Liver (tissue), 9 donors: ENCODE data around the gene PYGM. TPM values are rescaled to one million over a fixed set of nuclear protein-coding genes. Genes with fewer than 3 reads are reported as not detected.

Experiments used
- DNase-seq: peaks from one replicate; pipeline ENCODE4 v3.0.0-alpha.2; 2017; ENCODE audit warnings: low spot score
- H3K27ac ChIP-seq, 2 donors: one replicate each; pipeline ENCODE4 v1.7.0; 2013; ENCODE audit warnings: inconsistent platforms in 2 of 2, low read length in 2 of 2, control low read depth in 1 of 2, low read depth in 1 of 2, mild to moderate bottlenecking in 1 of 2
- H3K27me3 ChIP-seq, 4 donors: one replicate each; pipeline versions ENCODE4 v1.6.1 to v1.7.0; 2013; ENCODE audit warnings: low read length in 3 of 4, inconsistent platforms in 1 of 4, mild to moderate bottlenecking in 1 of 4, moderate library complexity in 1 of 4; ENCODE audit not compliant: control insufficient read depth in 4 of 4, insufficient read depth in 4 of 4
- H3K36me3 ChIP-seq, 4 donors: one replicate each; pipeline versions ENCODE4 v1.6.1 to v1.7.0; 2013; ENCODE audit warnings: low read length in 3 of 4, mild to moderate bottlenecking in 3 of 4, low read depth in 1 of 4, moderate library complexity in 1 of 4; ENCODE audit not compliant: control insufficient read depth in 4 of 4, insufficient read depth in 3 of 4
- H3K4me1 ChIP-seq, 4 donors: one replicate each; pipeline versions ENCODE4 v1.6.1 to v1.7.0; 2013; ENCODE audit warnings: low read length in 3 of 4, mild to moderate bottlenecking in 3 of 4, moderate library complexity in 1 of 4; ENCODE audit not compliant: control insufficient read depth in 4 of 4, insufficient read depth in 4 of 4
- H3K4me3 ChIP-seq, 3 donors: one replicate each; pipeline versions ENCODE4 v1.6.1 to v1.7.0; 2013; ENCODE audit warnings: low read length in 3 of 3, control low read depth in 1 of 3, low read depth in 1 of 3, mild to moderate bottlenecking in 1 of 3
- H3K9ac ChIP-seq, 2 donors: one replicate each; pipeline ENCODE4 v1.7.0; 2013; ENCODE audit warnings: low read length in 2 of 2, mild to moderate bottlenecking in 2 of 2, moderate library complexity in 2 of 2, control low read depth in 1 of 2, low read depth in 1 of 2
- H3K9me3 ChIP-seq, 4 donors: one replicate each; pipeline versions ENCODE4 v1.6.1 to v1.7.0; 2013; ENCODE audit warnings: low read length in 3 of 4; ENCODE audit not compliant: control insufficient read depth in 4 of 4
- EGR1 ChIP-seq, 2 donors: IDR thresholded peaks; 2 replicates each; pipeline ENCODE4 v1.6.1; 2016 to 2018; ENCODE audit warnings: antibody characterized with exemption in 2 of 2, low read depth in 2 of 2
- FOXA1 ChIP-seq: IDR thresholded peaks from 2 replicates; pipeline ENCODE4 v1.6.1; 2016; ENCODE audit warnings: antibody characterized with exemption
- FOXA2 ChIP-seq: IDR thresholded peaks from 2 replicates; pipeline ENCODE4 v1.6.1; 2016; ENCODE audit warnings: antibody characterized with exemption
- GABPA ChIP-seq, 2 donors: IDR thresholded peaks in 1 of 2; conservative IDR thresholded peaks in 1 of 2; 2 replicates each; pipeline ENCODE4 v1.6.1; 2016; ENCODE audit warnings: antibody characterized with exemption in 2 of 2, mild to moderate bottlenecking in 1 of 2, moderate library complexity in 1 of 2
- HNF4A ChIP-seq, 2 donors: conservative IDR thresholded peaks; 2 replicates each; pipeline ENCODE4 v1.6.1; 2016; ENCODE audit warnings: antibody characterized with exemption in 2 of 2, mild to moderate bottlenecking in 2 of 2
- HNF4G ChIP-seq: IDR thresholded peaks from 2 replicates; pipeline ENCODE4 v1.6.1; 2016; ENCODE audit warnings: antibody characterized with exemption
- NR2F2 ChIP-seq: IDR thresholded peaks from 2 replicates; pipeline ENCODE4 v1.6.1; 2016; ENCODE audit warnings: antibody characterized with exemption
- RAD21 ChIP-seq, 2 donors: IDR thresholded peaks; 2 replicates each; pipeline ENCODE4 v1.6.1; 2016; ENCODE audit warnings: antibody characterized with exemption in 2 of 2, mild to moderate bottlenecking in 2 of 2
- RXRA ChIP-seq, 2 donors: IDR thresholded peaks; 2 replicates each; pipeline ENCODE4 v1.6.1; 2017 to 2018; ENCODE audit warnings: antibody characterized with exemption in 2 of 2, mild to moderate bottlenecking in 1 of 2
- SP1 ChIP-seq: IDR thresholded peaks from 2 replicates; pipeline ENCODE4 v1.6.1; 2018; ENCODE audit warnings: antibody characterized with exemption, mild to moderate bottlenecking
- TAF1 ChIP-seq: conservative IDR thresholded peaks from 2 replicates; pipeline ENCODE4 v1.6.1; 2016; ENCODE audit warnings: antibody characterized with exemption, mild to moderate bottlenecking
- YY1 ChIP-seq: IDR thresholded peaks from 2 replicates; pipeline ENCODE4 v1.6.1; 2016; ENCODE audit warnings: antibody characterized with exemption, mild to moderate bottlenecking
- WGBS: extraction: QIAGEN DNeasy Blood & Tissue Kit; methylation state at CpG from one replicate; pipeline ENCODE4 v1.1.7; 2013; 5-methylcytosine and 5-hydroxymethylcytosine counted together
- polyA plus RNA-seq, 2 donors: library from polyadenylated mRNA; stranded (reverse) in 1 of 2; unstranded in 1 of 2; fragments of 200-250 nt in 1 of 2; fragments of >200 nt in 1 of 2; fragmentation: Nextera tagmentation in 1 of 2; extraction: Ambion mirVana in 1 of 2; gene quantifications; one replicate each; pipeline versions ENCODE4 v1.2.1 to v1.2.3, GENCODE V29; 2013 to 2015
- total RNA-seq, 2 donors: library from RNA; depleted of rRNA; stranded (reverse); fragments of >200 nt; gene quantifications; one replicate each; pipeline ENCODE4 v1.2.3, GENCODE V29; 2014
- TF ChIP-seq, protein P1 (sequence below): IDR thresholded peaks from 2 replicates; pipeline ENCODE4 v1.6.1; 2016; ENCODE audit warnings: antibody characterized with exemption, mild to moderate bottlenecking
- TF ChIP-seq, protein P2 (sequence below): IDR thresholded peaks from 2 replicates; pipeline ENCODE4 v1.6.1; 2016; ENCODE audit warnings: antibody characterized with exemption
- TF ChIP-seq, protein P3 (sequence below): fragments of 150-350 bp; IDR thresholded peaks from 2 replicates; pipeline ENCODE4 v1.5.1; 2017; ENCODE audit warnings: improper control_type of control experiment, low read depth, low read length; ENCODE audit not compliant: missing input control
- TF ChIP-seq, protein P4 (sequence below): IDR thresholded peaks from 2 replicates; pipeline ENCODE4 v1.6.1; 2016; ENCODE audit warnings: antibody characterized with exemption
- TF ChIP-seq, protein P5 (sequence below): IDR thresholded peaks from 2 replicates; pipeline ENCODE4 v1.6.1; 2016; ENCODE audit warnings: antibody characterized with exemption
- donor health status: healthy.
- donor health status: healthy.
- donor health status: healthy.
- donor health status: healthy.
- donor health status: healthy.

Gene PYGM
- total and polyA plus RNA-seq, 4 donors: 0.23 to 1.3 (median 0.29) TPM

DNA sequence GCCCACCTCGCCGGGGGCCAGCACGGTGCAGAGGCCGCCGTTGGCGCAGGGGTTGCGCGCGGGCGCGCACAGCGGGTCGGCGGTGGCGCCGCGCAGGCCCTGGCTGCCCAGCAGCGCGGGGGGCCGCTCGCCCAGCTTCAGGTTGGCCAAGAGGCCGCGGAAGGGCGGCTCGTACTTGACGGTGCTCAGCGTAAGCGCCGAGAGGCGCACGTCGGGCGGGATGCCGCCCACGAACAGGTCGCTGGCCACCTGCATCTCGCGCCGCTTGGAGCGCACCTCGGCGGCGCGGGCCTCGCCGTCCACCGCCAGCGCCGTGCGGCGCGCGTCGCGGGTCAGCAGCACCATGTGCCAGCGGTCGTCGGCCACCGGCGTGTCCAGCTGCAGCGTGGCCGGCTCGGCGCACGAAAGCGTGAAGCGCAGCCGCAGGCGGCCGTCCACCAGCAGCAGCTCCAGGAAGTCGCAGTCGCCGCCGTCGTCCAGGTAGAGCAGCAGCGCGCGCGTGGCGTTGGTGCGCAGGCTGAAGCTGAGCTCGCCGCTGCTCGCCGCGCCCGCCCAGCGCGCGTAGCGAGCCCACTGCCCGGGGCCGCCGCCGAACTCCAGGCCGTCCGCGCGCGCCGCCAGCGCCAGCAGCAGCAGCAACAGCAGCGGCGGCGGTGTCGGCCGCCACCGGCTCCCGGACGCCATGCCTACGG lies 46.6 kb downstream of the PYGM start (continued):
- TF ChIP-seq, protein P1, sequence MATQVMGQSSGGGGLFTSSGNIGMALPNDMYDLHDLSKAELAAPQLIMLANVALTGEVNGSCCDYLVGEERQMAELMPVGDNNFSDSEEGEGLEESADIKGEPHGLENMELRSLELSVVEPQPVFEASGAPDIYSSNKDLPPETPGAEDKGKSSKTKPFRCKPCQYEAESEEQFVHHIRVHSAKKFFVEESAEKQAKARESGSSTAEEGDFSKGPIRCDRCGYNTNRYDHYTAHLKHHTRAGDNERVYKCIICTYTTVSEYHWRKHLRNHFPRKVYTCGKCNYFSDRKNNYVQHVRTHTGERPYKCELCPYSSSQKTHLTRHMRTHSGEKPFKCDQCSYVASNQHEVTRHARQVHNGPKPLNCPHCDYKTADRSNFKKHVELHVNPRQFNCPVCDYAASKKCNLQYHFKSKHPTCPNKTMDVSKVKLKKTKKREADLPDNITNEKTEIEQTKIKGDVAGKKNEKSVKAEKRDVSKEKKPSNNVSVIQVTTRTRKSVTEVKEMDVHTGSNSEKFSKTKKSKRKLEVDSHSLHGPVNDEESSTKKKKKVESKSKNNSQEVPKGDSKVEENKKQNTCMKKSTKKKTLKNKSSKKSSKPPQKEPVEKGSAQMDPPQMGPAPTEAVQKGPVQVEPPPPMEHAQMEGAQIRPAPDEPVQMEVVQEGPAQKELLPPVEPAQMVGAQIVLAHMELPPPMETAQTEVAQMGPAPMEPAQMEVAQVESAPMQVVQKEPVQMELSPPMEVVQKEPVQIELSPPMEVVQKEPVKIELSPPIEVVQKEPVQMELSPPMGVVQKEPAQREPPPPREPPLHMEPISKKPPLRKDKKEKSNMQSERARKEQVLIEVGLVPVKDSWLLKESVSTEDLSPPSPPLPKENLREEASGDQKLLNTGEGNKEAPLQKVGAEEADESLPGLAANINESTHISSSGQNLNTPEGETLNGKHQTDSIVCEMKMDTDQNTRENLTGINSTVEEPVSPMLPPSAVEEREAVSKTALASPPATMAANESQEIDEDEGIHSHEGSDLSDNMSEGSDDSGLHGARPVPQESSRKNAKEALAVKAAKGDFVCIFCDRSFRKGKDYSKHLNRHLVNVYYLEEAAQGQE: no peak

DNA sequence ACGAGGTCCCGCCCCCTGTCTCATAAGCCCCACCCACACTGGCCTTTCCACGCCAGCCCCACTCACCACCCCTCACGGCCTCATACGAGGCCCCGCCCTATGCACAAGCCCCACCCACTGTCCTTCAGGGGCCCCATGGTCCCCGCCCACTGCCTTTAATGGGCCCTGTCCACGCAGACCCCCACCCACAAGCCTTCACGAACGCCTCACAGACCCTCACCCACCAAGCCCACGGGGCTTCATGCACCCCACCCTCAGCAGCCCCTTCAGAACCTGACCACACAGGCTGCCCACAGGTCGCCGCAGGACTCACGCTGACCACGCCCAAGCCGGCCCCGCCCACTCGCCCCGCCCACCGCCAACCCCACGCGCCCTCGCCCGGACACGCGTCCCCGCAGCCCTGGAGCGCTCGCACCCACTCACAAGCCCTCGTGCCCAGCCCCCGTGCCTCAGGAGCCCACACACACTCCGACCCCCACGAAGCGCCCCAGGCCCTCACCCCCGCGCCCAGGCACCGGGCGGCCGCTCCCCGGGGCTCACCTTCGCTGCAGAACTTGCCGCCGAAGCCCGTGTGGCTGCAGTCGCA lies 47.3 kb downstream of the PYGM start:
- no peak overlapping the region for H3K4me3 ChIP-seq
- WGBS: 12% methylated on average over 45 of the region's 45 CpGs

More for the DNA sequence above, 47.3 kb downstream of the PYGM start:
- no peak for DNase-seq
- no peaks in the 10 kb centered on the region for H3K9me3 ChIP-seq
- no peak overlapping the region for H3K9ac ChIP-seq
- no peak overlapping the region for H3K27ac ChIP-seq
- peaks cover 2 to 9% (median 5%) of the 10 kb centered on the region in 4 donors for H3K4me1 ChIP-seq
- H3K36me3 ChIP-seq: no peaks in the 10 kb centered on the region
- TF ChIP-seq, protein P2, sequence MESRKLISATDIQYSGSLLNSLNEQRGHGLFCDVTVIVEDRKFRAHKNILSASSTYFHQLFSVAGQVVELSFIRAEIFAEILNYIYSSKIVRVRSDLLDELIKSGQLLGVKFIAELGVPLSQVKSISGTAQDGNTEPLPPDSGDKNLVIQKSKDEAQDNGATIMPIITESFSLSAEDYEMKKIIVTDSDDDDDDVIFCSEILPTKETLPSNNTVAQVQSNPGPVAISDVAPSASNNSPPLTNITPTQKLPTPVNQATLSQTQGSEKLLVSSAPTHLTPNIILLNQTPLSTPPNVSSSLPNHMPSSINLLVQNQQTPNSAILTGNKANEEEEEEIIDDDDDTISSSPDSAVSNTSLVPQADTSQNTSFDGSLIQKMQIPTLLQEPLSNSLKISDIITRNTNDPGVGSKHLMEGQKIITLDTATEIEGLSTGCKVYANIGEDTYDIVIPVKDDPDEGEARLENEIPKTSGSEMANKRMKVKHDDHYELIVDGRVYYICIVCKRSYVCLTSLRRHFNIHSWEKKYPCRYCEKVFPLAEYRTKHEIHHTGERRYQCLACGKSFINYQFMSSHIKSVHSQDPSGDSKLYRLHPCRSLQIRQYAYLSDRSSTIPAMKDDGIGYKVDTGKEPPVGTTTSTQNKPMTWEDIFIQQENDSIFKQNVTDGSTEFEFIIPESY: no peak
- no peak for TF ChIP-seq NR2F2
- no peak for TF ChIP-seq GABPA (IDR thresholded peaks at IDR 0.05 in 1 of 2, conservative IDR thresholded peaks at IDR 0.05 in 1 of 2)
- no peak for TF ChIP-seq TAF1
- TF ChIP-seq, protein P1: no peak
- TF ChIP-seq HNF4G: no peak
- no peak for TF ChIP-seq RXRA (IDR thresholded peaks at IDR 0.05)
- no peak for TF ChIP-seq YY1
- TF ChIP-seq FOXA1: no peak
- TF ChIP-seq SP1: no peak
- TF ChIP-seq, protein P3, sequence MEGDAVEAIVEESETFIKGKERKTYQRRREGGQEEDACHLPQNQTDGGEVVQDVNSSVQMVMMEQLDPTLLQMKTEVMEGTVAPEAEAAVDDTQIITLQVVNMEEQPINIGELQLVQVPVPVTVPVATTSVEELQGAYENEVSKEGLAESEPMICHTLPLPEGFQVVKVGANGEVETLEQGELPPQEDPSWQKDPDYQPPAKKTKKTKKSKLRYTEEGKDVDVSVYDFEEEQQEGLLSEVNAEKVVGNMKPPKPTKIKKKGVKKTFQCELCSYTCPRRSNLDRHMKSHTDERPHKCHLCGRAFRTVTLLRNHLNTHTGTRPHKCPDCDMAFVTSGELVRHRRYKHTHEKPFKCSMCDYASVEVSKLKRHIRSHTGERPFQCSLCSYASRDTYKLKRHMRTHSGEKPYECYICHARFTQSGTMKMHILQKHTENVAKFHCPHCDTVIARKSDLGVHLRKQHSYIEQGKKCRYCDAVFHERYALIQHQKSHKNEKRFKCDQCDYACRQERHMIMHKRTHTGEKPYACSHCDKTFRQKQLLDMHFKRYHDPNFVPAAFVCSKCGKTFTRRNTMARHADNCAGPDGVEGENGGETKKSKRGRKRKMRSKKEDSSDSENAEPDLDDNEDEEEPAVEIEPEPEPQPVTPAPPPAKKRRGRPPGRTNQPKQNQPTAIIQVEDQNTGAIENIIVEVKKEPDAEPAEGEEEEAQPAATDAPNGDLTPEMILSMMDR: no peak
- no peak for TF ChIP-seq FOXA2
- TF ChIP-seq, protein P4, sequence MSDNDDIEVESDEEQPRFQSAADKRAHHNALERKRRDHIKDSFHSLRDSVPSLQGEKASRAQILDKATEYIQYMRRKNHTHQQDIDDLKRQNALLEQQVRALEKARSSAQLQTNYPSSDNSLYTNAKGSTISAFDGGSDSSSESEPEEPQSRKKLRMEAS: no peak
- no peak for TF ChIP-seq RAD21 (IDR thresholded peaks at IDR 0.05)
- no peak for TF ChIP-seq EGR1 (IDR thresholded peaks at IDR 0.05; ENCODE audit: low read depth in 2 of 2)
- TF ChIP-seq HNF4A (conservative IDR thresholded peaks at IDR 0.05): no peak
- TF ChIP-seq, protein P5, sequence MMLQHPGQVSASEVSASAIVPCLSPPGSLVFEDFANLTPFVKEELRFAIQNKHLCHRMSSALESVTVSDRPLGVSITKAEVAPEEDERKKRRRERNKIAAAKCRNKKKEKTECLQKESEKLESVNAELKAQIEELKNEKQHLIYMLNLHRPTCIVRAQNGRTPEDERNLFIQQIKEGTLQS: no peak
- H3K27me3 ChIP-seq: peaks cover 15 to 27% (median 19%) of the 10 kb centered on the region in 4 donors
